SW 1271 (cell line): Measurements from ENCODE around the gene RAMP1.

Experiments used
- DNase-seq, 2 experiments: peaks; one replicate each; lab custom pipeline; 2025; lab: John Stamatoyannopoulos, UW

Gene RAMP1

GRCh38 chr2:237951878-237952277, 92.5 kb downstream of the RAMP1 start:
- DNase-seq = no peak

GRCh38 chr2:237952851-237953250, 93.4 kb downstream of the RAMP1 start:
- DNase-seq = no peak

- no peak for DNase-seq
Measured at GRCh38 chr2:237955640-237956401, 96.4 kb downstream of the RAMP1 start.

- DNase-seq = no peak
Measured at GRCh38 chr2:237956402-237956736, 96.9 kb downstream of the RAMP1 start.

GRCh38 chr2:237961637-237962036, 102.2 kb downstream of the RAMP1 start:
- DNase-seq = no peak
